Activated T-cell treated with anti-CD3 and anti-CD28 coated beads, Interleukin-2, amount 50 U/mL, for 48 hours (primary cell): ENCODE measurements around the gene C3orf49.
A peak's percentile ranks its signal among the peaks of the same experiment; 100 is the strongest.

ENCODE experiments used
- DNase-seq, 2 experiments: peaks; one replicate each; pipeline ENCODE4 v3.0.0-alpha.2; 2020

C3orf49 gene

GRCh38 chr3:63853106-63853505, 34.0 kb downstream of the C3orf49 start:
- DNase-seq: no peak

GRCh38 chr3:63855333-63855940, 36.3 kb downstream of the C3orf49 start:
- no peak for DNase-seq

- DNase-seq: no peak
Observed at GRCh38 chr3:63857311-63857710, 38.2 kb downstream of the C3orf49 start.

GRCh38 chr3:63860776-63861175, 41.7 kb downstream of the C3orf49 start:
- DNase-seq: no peak

GRCh38 chr3:63861306-63861705, 42.2 kb downstream of the C3orf49 start:
- no peak for DNase-seq

GRCh38 chr3:63862804-63863149, 43.7 kb downstream of the C3orf49 start:
- peak in 1 of 2 experiments; percentile 27 for DNase-seq

GRCh38 chr3:63863150-63864007, 44.3 kb downstream of the C3orf49 start, which contains the start of the genes ATXN7 and THOC7:
ATXN7 (plus strand) TSS chr3:63863867; CDS start chr3:63912599, 48,732 bp downstream.
THOC7 (minus strand) TSS chr3:63863805; CDS start chr3:63863790, 15 bp downstream.
- peak; percentile 71 to 81 for DNase-seq

GRCh38 chr3:63864008-63864964, 45.2 kb downstream of the C3orf49 start:
- peak; percentile 65 to 68 for DNase-seq

GRCh38 chr3:63864965-63865327, 45.8 kb downstream of the C3orf49 start:
- DNase-seq: no peak

GRCh38 chr3:63867225-63867624, 48.1 kb downstream of the C3orf49 start:
- no peak for DNase-seq

GRCh38 chr3:63869940-63870614, 51.0 kb downstream of the C3orf49 start:
- DNase-seq: no peak

- DNase-seq: no peak
Observed at GRCh38 chr3:63870615-63871005, 51.5 kb downstream of the C3orf49 start.

- DNase-seq: no peak
Observed at GRCh38 chr3:63872135-63872924, 53.2 kb downstream of the C3orf49 start.

GRCh38 chr3:63874769-63875168, 55.7 kb downstream of the C3orf49 start:
- no peak for DNase-seq

- DNase-seq: no peak
Observed at GRCh38 chr3:63875510-63875909, 56.4 kb downstream of the C3orf49 start.

- no peak for DNase-seq
Observed at GRCh38 chr3:63876260-63876659, 57.2 kb downstream of the C3orf49 start.

- DNase-seq: no peak
Observed at GRCh38 chr3:63877737-63878393, 58.8 kb downstream of the C3orf49 start.

GRCh38 chr3:63878394-63879060, 59.4 kb downstream of the C3orf49 start:
- no peak for DNase-seq

- DNase-seq: no peak
Observed at GRCh38 chr3:63880653-63881052, 61.6 kb downstream of the C3orf49 start.

GRCh38 chr3:63886858-63887257, 67.8 kb downstream of the C3orf49 start:
- no peak for DNase-seq

GRCh38 chr3:63891518-63891917, 72.4 kb downstream of the C3orf49 start:
- DNase-seq: no peak
